ENCODE results near the gene SPTBN2.
"Not testable (repeated sequence)": the region's sequence is repeated elsewhere in the genome, so short reads cannot be mapped to it uniquely, and the experiment has no call there.

The SPTBN2 gene

GRCh38 chr11:66646828-66647227, 82.2 kb downstream of the SPTBN2 start:
- Histone ChIP-seq H3K27ac (ENCODE audit: low read depth, low read length) (no peak overlapping the region), H3K27me3 (ENCODE audit: control insufficient read depth in 5 of 5, insufficient read depth in 4 of 5, low read length in 5 of 5) (no peaks in the 10 kb centered on the region), H3K4me1 (ENCODE audit: control insufficient read depth in 5 of 5, insufficient read depth in 5 of 5, low read length in 5 of 5) (peaks cover 7 to 45% (median 40%) of the 10 kb centered on the region in 5 donors), H3K9ac (ENCODE audit: low read length in 5 of 5) (peak overlapping the region in 2 of 5 donors; percentile 7 to 19), H3K4me3 (ENCODE audit: low read depth in 1 of 5, low read length in 5 of 5) (no peak overlapping the region), H3K36me3 (ENCODE audit: control insufficient read depth in 5 of 5, insufficient read depth in 5 of 5, low read length in 5 of 5) (peaks cover 27 to 76% (median 62%) of the 10 kb centered on the region in 5 donors), H3K9me3 (ENCODE audit: control insufficient read depth in 5 of 5, low read length in 5 of 5) (no peaks in the 10 kb centered on the region)

DNA sequence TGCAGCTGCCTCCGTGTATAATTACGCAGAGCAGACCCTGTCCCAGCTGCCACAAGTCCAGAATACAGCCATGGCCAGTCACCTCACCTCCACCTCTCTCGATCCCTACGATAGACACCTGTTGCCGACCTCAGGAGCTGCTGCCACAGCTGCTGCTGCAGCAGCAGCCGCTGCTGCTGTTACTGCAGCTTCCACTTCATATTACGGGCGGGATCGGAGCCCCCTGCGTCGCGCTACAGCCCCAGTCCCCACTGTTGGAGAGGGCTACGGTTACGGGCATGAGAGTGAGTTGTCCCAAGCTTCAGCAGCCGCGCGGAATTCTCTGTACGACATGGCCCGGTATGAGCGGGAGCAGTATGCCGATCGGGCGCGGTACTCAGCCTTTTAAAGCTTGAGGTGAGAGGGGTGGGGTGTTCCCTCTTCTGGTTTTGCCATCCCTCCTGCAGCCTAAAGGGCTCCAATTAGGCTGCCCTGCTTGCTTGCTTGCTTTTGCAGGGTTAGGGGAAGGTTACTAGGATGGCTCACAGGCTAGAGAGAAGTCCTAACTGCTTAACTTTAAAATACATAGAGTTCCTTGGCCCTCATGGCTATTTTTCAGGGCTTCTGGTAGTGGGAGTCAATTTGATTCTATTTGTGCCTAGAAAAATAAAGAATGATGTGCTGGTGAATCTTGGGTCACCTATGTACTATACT, 85.1 kb downstream of the SPTBN2 start:
- peaks cover 17 to 74% (median 69%) of the 10 kb centered on the region in 5 donors for H3K4me1 ChIP-seq (ENCODE audit: control insufficient read depth in 5 of 5, insufficient read depth in 5 of 5, low read length in 5 of 5)
- peak overlapping the region in 3 of 5 donors; percentile 7 to 38 (median 12) for H3K9ac ChIP-seq (ENCODE audit: low read length in 5 of 5)
- H3K27me3 ChIP-seq (ENCODE audit: control insufficient read depth in 5 of 5, insufficient read depth in 4 of 5, low read length in 5 of 5) = no peaks in the 10 kb centered on the region
- peaks cover 34 to 73% (median 58%) of the 10 kb centered on the region in 5 donors for H3K36me3 ChIP-seq (ENCODE audit: control insufficient read depth in 5 of 5, insufficient read depth in 5 of 5, low read length in 5 of 5)
- H3K9me3 ChIP-seq (ENCODE audit: control insufficient read depth in 5 of 5, low read length in 5 of 5) = no peaks in the 10 kb centered on the region
- H3K4me3 ChIP-seq (ENCODE audit: low read depth in 1 of 5, low read length in 5 of 5) = peak overlapping the region in 4 of 5 donors; percentile 8 to 26 (median 22)
- no peak overlapping the region for H3K27ac ChIP-seq (ENCODE audit: low read depth, low read length)

- Histone ChIP-seq H3K36me3 (ENCODE audit: control insufficient read depth in 5 of 5, insufficient read depth in 5 of 5, low read length in 5 of 5) (peaks cover 29 to 62% (median 50%) of the 10 kb centered on the region in 5 donors), H3K4me1 (ENCODE audit: control insufficient read depth in 5 of 5, insufficient read depth in 5 of 5, low read length in 5 of 5) (peaks cover 17 to 83% (median 77%) of the 10 kb centered on the region in 5 donors), H3K4me3 (ENCODE audit: low read depth in 1 of 5, low read length in 5 of 5) (peak overlapping the region; percentile 34 to 98 (median 41)), H3K9ac (ENCODE audit: low read length in 5 of 5) (peak overlapping the region in 2 of 5 donors; percentile 65 to 73), H3K27me3 (ENCODE audit: control insufficient read depth in 5 of 5, insufficient read depth in 4 of 5, low read length in 5 of 5) (no peaks in the 10 kb centered on the region), H3K27ac (ENCODE audit: low read depth, low read length) (no peak overlapping the region), H3K9me3 (ENCODE audit: control insufficient read depth in 5 of 5, low read length in 5 of 5) (no peaks in the 10 kb centered on the region)
Observed at GRCh38 chr11:66641834-66642233, 87.2 kb downstream of the SPTBN2 start.

- not testable (repeated sequence) for H3K9me3 ChIP-seq (ENCODE audit: control insufficient read depth in 5 of 5, low read length in 5 of 5); H3K27me3 ChIP-seq (ENCODE audit: control insufficient read depth in 5 of 5, insufficient read depth in 4 of 5, low read length in 5 of 5)
- Histone ChIP-seq H3K9ac (ENCODE audit: low read length in 5 of 5) (peak overlapping the region in 1 of 5 donors; percentile 97), H3K4me3 (ENCODE audit: low read depth in 1 of 5, low read length in 5 of 5) (peak overlapping the region; percentile 86 to 98 (median 94)), H3K36me3 (ENCODE audit: control insufficient read depth in 5 of 5, insufficient read depth in 5 of 5, low read length in 5 of 5) (peaks cover 16 to 45% (median 35%) of the 10 kb centered on the region in 5 donors), H3K4me1 (ENCODE audit: control insufficient read depth in 5 of 5, insufficient read depth in 5 of 5, low read length in 5 of 5) (peaks cover 14 to 69% (median 67%) of the 10 kb centered on the region in 5 donors), H3K27ac (ENCODE audit: low read depth, low read length) (peak overlapping the region; percentile 97)
Observed at GRCh38 chr11:66639814-66640340, 89.1 kb downstream of the SPTBN2 start.

- H3K4me1 ChIP-seq (ENCODE audit: control insufficient read depth in 5 of 5, insufficient read depth in 5 of 5, low read length in 5 of 5) = peaks cover 14 to 62% (median 61%) of the 10 kb centered on the region in 5 donors
- no peaks in the 10 kb centered on the region for H3K9me3 ChIP-seq (ENCODE audit: control insufficient read depth in 5 of 5, low read length in 5 of 5)
- H3K36me3 ChIP-seq (ENCODE audit: control insufficient read depth in 5 of 5, insufficient read depth in 5 of 5, low read length in 5 of 5) = peaks cover 9 to 39% (median 30%) of the 10 kb centered on the region in 5 donors
- peak overlapping the region; percentile 75 to 99 (median 94) for H3K9ac ChIP-seq (ENCODE audit: low read length in 5 of 5)
- peak overlapping the region; percentile 97 for H3K27ac ChIP-seq (ENCODE audit: low read depth, low read length)
- no peaks in the 10 kb centered on the region for H3K27me3 ChIP-seq (ENCODE audit: control insufficient read depth in 5 of 5, insufficient read depth in 4 of 5, low read length in 5 of 5)
- peak overlapping the region; percentile 86 to 98 (median 94) for H3K4me3 ChIP-seq (ENCODE audit: low read depth in 1 of 5, low read length in 5 of 5)
Observed at GRCh38 chr11:66639066-66639813, 89.8 kb downstream of the SPTBN2 start.

DNA sequence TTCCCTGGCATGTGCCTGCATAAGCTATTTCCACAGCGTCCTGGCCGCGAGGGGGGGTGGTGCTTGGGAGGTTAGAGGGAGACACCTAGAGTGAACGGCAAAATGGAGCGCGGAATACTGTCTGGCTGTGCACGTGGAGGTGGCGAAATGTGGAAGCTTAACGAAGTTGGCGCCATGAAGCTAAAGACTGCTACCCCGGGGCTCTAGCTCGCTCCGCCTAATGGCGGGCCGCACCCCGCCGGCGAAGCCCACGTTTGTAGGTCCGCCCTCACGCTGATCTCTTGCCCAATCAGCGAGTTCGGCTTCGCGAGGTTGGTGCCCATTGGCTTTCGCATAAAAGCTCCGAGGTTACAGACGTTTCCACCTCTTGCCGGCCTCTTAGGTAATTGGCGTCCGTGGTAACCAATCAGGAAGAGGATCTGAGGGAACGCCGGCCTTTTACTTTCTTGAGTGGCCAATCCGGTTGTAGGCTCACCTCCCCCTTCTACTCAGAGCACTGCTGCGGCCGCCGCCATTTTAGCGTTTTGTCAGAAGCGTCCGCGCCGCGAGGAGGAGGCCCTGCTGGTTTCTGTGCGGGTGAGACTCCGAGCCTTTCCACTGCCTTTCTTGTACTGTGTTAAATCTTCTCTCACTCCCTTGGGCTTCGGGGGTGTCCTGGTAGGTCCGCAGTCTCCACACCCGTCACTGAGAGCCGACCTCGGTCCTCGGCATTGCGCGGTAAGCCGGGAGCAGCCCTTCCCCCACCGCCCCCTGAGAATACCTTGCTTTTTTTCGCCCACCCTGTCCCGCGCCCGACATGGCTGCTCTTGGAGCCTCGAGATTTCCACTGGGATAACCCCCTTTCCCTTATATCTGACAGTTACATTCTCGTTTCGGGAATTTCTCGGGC, 90.6 kb downstream of the SPTBN2 start, which contains the start of gene RBM4:
Gene RBM4 (plus strand): TSS at position 527 of the 889 bp plus-strand sequence. CDS start 1,009 bp downstream, outside the sequence.
- no peaks in the 10 kb centered on the region for H3K27me3 ChIP-seq (ENCODE audit: control insufficient read depth in 5 of 5, insufficient read depth in 4 of 5, low read length in 5 of 5)
- H3K4me1 ChIP-seq (ENCODE audit: control insufficient read depth in 5 of 5, insufficient read depth in 5 of 5, low read length in 5 of 5) = peaks cover 13 to 54% (median 53%) of the 10 kb centered on the region in 5 donors
- H3K4me3 ChIP-seq (ENCODE audit: low read depth in 1 of 5, low read length in 5 of 5) = peak within 1 kb of the TSS; percentile 86 to 98 (median 94)
- peak within 1 kb of the TSS; percentile 97 for H3K27ac ChIP-seq (ENCODE audit: low read depth, low read length)
- H3K9ac ChIP-seq (ENCODE audit: low read length in 5 of 5) = peak within 1 kb of the TSS; percentile 75 to 99 (median 94)
- no peaks in the 10 kb centered on the region for H3K9me3 ChIP-seq (ENCODE audit: control insufficient read depth in 5 of 5, low read length in 5 of 5)
- peaks cover 7 to 33% (median 24%) of the 10 kb centered on the region in 5 donors for H3K36me3 ChIP-seq (ENCODE audit: control insufficient read depth in 5 of 5, insufficient read depth in 5 of 5, low read length in 5 of 5)

DNA sequence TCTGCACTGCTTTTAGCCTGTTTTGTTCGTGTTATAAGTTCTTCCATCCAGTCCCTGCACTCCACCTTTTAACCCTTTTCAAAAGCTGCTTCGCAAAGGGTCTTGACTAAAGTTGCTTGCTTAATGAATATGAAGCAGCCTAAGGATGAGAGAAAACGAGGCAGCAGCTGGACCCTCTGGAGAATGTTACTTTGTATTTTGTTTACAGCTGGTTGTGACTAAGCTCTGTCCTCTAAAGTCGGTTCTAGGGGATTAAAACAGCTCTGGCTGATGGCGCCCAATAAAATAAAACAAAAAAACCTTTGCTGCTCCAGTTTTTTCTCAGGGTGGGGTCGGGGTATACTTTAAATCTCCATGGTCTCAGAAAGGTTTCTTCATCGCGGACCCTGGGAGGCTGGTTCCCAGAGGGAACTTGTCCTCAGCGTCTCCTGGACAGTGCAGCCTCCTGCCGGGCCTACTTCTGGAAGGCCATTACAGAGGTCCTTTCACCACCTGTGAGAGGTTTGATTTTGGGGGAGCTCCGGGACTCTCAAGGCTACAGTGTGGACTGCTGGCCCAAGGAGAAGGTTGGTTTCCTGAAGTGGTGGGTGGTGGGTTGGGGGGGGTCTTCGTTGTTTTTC, 91.3 kb downstream of the SPTBN2 start:
- Histone ChIP-seq H3K4me1 (ENCODE audit: control insufficient read depth in 5 of 5, insufficient read depth in 5 of 5, low read length in 5 of 5) (peaks cover 13 to 47% (median 45%) of the 10 kb centered on the region in 5 donors), H3K36me3 (ENCODE audit: control insufficient read depth in 5 of 5, insufficient read depth in 5 of 5, low read length in 5 of 5) (peaks cover 7 to 28% (median 23%) of the 10 kb centered on the region in 5 donors), H3K27me3 (ENCODE audit: control insufficient read depth in 5 of 5, insufficient read depth in 4 of 5, low read length in 5 of 5) (no peaks in the 10 kb centered on the region), H3K9ac (ENCODE audit: low read length in 5 of 5) (peak overlapping the region; percentile 10 to 74 (median 64)), H3K27ac (ENCODE audit: low read depth, low read length) (peak overlapping the region; percentile 81), H3K9me3 (ENCODE audit: control insufficient read depth in 5 of 5, low read length in 5 of 5) (no peaks in the 10 kb centered on the region), H3K4me3 (ENCODE audit: low read depth in 1 of 5, low read length in 5 of 5) (peak overlapping the region; percentile 74 to 98 (median 94))

DNA sequence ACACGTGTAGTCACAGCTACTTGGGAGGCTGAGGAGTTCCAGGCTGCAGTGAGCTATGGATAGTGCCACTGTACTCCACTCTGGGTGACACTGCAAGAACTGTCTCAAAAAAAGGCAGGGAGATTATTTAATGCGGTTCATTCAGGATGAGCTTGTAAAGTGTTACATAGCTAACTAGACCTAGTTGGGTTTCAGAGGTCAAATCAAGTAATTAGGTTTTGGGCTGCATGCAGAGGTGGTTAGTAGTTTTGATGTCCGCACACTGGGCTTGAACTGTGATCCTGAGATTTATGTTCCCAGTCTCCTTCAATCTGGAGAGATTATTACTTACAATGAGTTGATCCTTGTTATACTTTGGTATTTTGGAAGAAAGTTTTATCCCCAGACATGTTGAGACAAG, 92.6 kb downstream of the SPTBN2 start:
- no peak overlapping the region for H3K27ac ChIP-seq (ENCODE audit: low read depth, low read length)
- H3K36me3 ChIP-seq (ENCODE audit: control insufficient read depth in 5 of 5, insufficient read depth in 5 of 5, low read length in 5 of 5) = peaks cover 7 to 19% (median 18%) of the 10 kb centered on the region in 5 donors
- no peak overlapping the region for H3K4me3 ChIP-seq (ENCODE audit: low read depth in 1 of 5, low read length in 5 of 5)
- no peaks in the 10 kb centered on the region for H3K9me3 ChIP-seq (ENCODE audit: control insufficient read depth in 5 of 5, low read length in 5 of 5)
- H3K9ac ChIP-seq (ENCODE audit: low read length in 5 of 5) = no peak overlapping the region
- H3K27me3 ChIP-seq (ENCODE audit: control insufficient read depth in 5 of 5, insufficient read depth in 4 of 5, low read length in 5 of 5) = no peaks in the 10 kb centered on the region
- H3K4me1 ChIP-seq (ENCODE audit: control insufficient read depth in 5 of 5, insufficient read depth in 5 of 5, low read length in 5 of 5) = peaks cover 9 to 41% (median 40%) of the 10 kb centered on the region in 5 donors

Measured in subcutaneous abdominal adipose tissue (tissue), 5 donors.